ENCODE data around the gene TLE4. TPM values are rescaled to one million over a fixed set of nuclear protein-coding genes. Genes with fewer than 3 reads are reported as not detected.

TLE4 gene
- polyA plus RNA-seq, 3 donors, result 3.9 to 11.1 (median 8.1) TPM

DNA sequence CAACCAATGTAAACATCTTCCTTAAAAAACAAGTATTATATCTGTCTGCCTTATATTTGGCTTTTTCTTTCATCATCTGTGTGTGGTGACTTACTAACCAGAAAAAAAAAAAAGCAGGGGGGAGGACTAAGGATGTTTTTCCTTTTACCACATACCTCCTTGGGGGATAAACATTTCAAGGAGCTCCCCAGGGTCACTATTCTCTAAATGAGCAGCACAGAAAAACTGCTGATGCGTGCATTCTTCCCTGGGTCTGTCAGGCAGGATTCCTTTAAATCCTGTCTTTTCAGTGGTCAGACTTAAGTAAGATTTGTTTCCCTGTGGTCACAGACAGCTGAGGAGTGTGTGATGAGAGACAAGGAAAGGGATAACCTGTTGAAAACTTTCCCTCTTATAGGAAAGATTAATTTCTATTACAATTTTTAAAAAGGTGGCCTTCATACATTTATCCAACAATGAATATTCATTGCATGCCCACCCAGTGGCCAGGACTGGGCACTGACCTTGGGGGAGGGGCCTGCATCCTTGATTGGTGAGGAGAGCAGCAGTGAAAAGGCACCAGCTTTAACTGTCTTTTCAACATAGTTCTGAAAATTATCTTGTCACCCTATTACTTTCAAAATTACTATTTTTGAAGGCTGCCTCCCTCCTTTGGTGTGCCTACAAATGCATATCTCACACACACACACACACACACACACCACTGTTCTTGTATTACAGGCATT is 123.1 kb downstream of the TLE4 start:
- H3K27ac ChIP-seq (ENCODE audit: low read depth, low read length), result no peak overlapping the region
- WGBS, 3 donors, result 70 to 84% (median 71%) methylated on average over 1 of the region's 1 CpG

- no peak overlapping the region for H3K27ac ChIP-seq (ENCODE audit: low read depth, low read length)
- WGBS, 3 donors, result 84 to 91% (median 90%) methylated on average over 6 of the region's 6 CpGs
Measured at GRCh38 chr9:79695531-79696175, 123.9 kb downstream of the TLE4 start.

DNA sequence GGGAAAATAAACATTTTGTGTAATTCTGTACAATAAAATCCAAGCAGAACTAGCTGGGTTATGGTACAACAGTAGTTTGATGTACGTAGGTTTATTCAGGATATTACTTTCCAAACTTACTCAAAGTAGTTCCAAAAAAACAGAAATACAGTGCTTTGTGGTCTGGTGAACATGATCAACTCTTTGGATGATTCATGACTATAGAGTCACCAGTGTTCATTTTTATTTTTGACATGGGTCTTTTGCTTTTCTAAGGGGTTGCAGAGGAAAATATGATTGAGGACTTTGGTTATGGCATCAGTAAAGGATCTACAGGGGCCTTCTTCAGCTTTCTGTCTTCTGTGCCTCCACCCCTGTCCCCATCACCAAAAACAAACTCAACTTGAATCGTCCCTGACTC is 127.2 kb downstream of the TLE4 start:
- 91 to 95% (median 94%) methylated on average over 2 of the region's 2 CpGs for WGBS, 3 donors

GRCh38 chr9:79699479-79699878 is 127.7 kb downstream of the TLE4 start:
- no peak overlapping the region for H3K27ac ChIP-seq (ENCODE audit: low read depth, low read length)
- 84 to 98% (median 97%) methylated on average over 6 of the region's 6 CpGs for WGBS, 3 donors

More for the DNA sequence above, 127.2 kb downstream of the TLE4 start:
- no peak overlapping the region for H3K27ac ChIP-seq (ENCODE audit: low read depth, low read length)

- H3K27ac ChIP-seq (ENCODE audit: low read depth, low read length), result no peak overlapping the region
- WGBS, 3 donors, result 81 to 94% (median 89%) methylated on average over 5 of the region's 5 CpGs
Measured at GRCh38 chr9:79700607-79701360, 129.0 kb downstream of the TLE4 start.

GRCh38 chr9:79701651-79702050 is 129.9 kb downstream of the TLE4 start:
- WGBS, 3 donors, result 70 to 97% (median 82%) methylated on average over 2 of the region's 2 CpGs

GRCh38 chr9:79705704-79706103 is 133.9 kb downstream of the TLE4 start:
- no peak overlapping the region for H3K27ac ChIP-seq (ENCODE audit: low read depth, low read length)
- 92 to 100% (median 95%) methylated on average over 3 of the region's 3 CpGs for WGBS, 3 donors

More at GRCh38 chr9:79701651-79702050, 129.9 kb downstream of the TLE4 start:
- no peak overlapping the region for H3K27ac ChIP-seq (ENCODE audit: low read depth, low read length)

DNA sequence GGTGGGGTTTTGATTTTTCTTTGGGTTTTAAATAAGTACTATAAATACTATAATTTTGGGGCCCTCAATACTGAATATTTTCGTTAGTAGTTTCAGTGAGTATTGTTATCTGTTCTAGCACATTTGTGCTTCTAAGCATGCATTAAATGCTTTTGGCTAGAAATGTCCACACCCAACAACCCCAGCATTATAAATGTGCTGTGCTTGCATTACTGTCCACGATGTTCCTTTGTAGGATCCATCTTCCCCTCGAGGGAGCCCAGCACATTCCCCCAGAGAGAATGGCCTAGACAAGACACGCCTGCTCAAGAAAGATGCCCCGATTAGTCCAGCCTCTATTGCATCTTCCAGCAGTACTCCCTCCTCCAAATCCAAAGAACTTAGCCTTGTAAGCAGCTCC is 134.7 kb downstream of the TLE4 start:
- 84 to 90% (median 87%) methylated on average over 5 of the region's 5 CpGs for WGBS, 3 donors
- H3K27ac ChIP-seq (ENCODE audit: low read depth, low read length), result no peak overlapping the region

DNA sequence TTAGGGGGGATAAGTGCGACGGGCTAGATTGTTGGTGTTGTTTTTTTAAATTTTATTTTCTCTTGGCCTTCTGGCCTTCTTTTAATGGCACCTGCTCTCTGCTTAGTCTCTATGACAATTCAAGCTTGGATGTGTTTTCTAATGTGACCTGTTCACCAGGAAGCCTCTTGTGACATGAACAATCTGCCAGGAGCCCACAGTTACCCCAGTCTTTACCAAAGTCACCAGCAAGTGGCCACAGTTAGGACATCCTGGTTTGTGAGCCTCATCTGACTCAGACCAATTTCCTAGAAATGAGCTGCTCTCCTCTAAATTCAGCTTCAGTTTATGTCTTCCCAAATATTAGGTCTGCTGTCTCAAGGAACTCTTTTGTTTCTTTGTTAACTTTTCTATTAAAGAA is 135.8 kb downstream of the TLE4 start:
- no peak overlapping the region for H3K27ac ChIP-seq (ENCODE audit: low read depth, low read length)
- 92 to 98% (median 97%) methylated on average over 2 of the region's 2 CpGs for WGBS, 3 donors

- 97 to 98% (median 98%) methylated on average over 13 of the region's 13 CpGs for WGBS, 3 donors
- H3K27ac ChIP-seq (ENCODE audit: low read depth, low read length), result no peak overlapping the region
Measured at GRCh38 chr9:79708541-79708940, 136.8 kb downstream of the TLE4 start.

GRCh38 chr9:79709743-79710674 is 138.2 kb downstream of the TLE4 start:
- 87 to 92% (median 89%) methylated on average over 7 of the region's 7 CpGs for WGBS, 3 donors
- H3K27ac ChIP-seq (ENCODE audit: low read depth, low read length), result no peak overlapping the region

DNA sequence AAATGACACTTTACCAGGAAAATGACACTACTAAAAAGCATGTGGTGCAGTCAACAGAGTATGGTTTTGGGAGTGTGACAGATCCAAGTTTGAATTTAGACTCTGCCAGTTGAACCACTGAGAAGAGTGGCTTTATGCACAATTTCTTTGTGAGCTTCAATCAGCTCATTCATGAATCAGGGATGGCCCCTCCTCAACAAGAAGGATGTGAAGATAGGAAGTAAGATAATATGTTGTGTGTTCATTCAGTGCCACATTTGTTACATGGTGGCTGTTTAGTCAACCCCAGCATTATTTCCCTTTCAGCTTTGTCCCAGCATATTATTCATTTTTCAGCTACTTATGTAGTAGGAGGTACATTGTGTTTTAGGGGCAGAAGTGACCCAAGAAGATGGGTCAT is 140.1 kb downstream of the TLE4 start:
- no peak overlapping the region for H3K27ac ChIP-seq (ENCODE audit: low read depth, low read length)

- WGBS, 3 donors, result 91 to 93% (median 92%) methylated on average over 2 of the region's 2 CpGs
- no peak overlapping the region for H3K27ac ChIP-seq (ENCODE audit: low read depth, low read length)
Measured at GRCh38 chr9:79719021-79719420, 147.3 kb downstream of the TLE4 start.

DNA sequence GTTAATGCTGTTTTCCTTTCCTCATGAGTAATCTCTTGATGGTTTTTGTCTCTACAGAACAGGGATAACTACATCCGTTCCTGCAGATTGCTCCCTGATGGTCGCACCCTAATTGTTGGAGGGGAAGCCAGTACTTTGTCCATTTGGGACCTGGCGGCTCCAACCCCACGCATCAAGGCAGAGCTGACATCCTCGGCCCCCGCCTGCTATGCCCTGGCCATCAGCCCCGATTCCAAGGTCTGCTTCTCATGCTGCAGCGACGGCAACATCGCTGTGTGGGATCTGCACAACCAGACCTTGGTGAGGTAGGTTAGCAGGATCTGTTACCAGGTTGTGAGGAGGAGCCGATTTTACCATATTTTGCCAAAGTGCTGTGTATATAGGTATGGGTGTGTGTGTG is 148.2 kb downstream of the TLE4 start:
- WGBS, 3 donors, result 94 to 98% (median 98%) methylated on average over 11 of the region's 11 CpGs
- no peak overlapping the region for H3K27ac ChIP-seq (ENCODE audit: low read depth, low read length)

DNA sequence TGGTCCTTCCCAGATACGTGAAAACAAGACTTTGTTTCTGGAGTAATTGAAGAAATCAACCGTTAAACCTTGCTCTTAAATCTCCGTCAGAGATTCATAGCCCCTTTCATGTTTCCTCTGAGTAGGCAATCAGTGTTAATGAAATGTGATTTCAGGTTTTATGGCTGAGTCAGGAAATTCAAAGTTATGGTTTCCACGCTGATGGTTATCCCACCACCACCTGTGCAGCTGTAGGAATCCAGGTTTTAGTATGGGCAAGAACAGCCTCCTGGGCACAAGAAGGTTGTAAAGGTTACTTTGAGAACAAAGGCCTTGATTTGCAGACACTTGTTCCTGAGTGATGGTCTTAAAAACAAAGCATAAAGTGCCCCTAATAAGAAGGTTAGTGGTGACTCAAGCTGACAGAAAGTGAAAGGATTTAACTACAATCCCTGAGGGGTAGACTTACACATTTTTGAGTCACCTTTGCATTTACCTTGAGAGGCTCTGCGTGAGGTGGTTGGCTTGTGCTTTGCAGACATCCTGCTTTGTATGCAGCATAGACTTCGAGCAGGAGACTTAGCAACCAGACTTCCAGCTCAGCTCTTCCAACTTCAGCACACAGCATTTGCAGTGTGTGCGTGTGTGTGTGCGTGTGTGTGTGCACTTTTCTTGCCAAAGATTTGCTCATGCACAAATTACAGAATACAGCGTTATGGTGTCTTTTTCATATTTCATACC is 159.6 kb downstream of the TLE4 start:
- H3K27ac ChIP-seq (ENCODE audit: low read depth, low read length), result no peak overlapping the region
- 76 to 83% (median 83%) methylated on average over 9 of the region's 9 CpGs for WGBS, 3 donors

DNA sequence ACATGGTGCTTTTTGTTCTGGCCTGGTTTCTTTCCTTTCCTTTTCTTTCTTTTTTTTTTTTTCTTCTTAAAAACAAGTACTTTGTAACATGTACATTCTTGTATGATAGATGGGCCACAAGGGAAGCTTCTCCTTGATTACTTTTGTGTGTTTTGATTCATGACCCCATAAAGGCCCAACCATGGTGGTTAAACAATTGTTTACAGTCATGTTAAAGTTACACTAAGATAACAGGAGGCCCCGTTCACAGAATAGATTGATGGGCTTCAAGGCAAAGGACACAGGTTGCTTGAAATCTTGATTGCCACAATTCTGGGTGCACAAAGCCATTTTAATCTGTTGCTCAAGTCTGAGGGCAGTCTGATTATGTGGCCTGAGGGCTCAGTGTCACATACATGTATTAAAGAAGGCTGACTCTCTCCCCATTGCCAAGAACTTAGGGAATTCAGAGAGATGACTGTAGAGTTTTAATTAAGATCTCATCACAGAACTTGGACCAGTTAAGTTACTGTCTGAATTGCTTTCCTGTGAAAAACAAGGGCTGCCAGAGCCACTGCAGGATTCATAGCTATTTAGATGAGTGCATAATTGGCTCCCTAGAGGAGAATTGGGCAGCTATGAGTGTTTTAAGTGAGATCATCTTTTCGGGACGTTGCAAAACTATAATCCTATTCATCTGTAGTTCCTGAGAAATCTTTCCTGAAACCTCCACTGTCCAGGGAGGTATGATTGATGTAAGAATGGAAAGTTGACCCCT is 163.4 kb downstream of the TLE4 start:
- 50 to 55% (median 52%) methylated on average over 3 of the region's 3 CpGs for WGBS, 3 donors
- H3K27ac ChIP-seq (ENCODE audit: low read depth, low read length), result no peak overlapping the region

DNA sequence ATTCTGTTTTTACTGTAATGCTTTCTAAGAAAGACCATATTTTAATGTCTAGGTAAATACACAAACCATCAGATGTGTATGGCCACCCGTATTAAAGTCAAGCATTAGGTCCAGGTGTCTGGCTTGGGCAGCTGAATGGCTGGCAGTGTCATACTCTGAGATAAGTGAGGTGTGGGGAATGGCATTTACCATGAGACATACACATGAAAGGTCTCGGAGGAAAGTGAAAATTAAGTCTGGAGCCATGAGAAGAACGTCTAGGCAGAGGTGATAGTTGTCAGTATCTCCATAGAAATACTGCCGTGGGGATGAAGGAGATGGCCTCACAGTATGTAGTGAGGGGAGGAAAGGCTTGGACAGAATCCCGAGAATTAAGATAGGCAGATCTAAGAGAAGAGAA is 164.3 kb downstream of the TLE4 start:
- no peak overlapping the region for H3K27ac ChIP-seq (ENCODE audit: low read depth, low read length)
- WGBS, 3 donors, result 81 to 91% (median 91%) methylated on average over 5 of the region's 5 CpGs

Measured in adipose tissue (tissue), 3 donors.